PC-3 (cell line): ENCODE data around the gene RNF121. TPM values are rescaled to one million over a fixed set of nuclear protein-coding genes. Genes with fewer than 3 reads are reported as not detected.
A peak's percentile ranks its signal among the peaks of the same experiment; 100 is the strongest.

Experiments
- ATAC-seq: fragments of 200-7000 bp; cut with Tn5 transposase; 2 replicates; pipeline ENCODE4 v1.9.1; 2020; ENCODE audit warnings: mild to moderate bottlenecking, moderate library complexity
- BruUV-seq: library from RNA; stranded (reverse); fragments of 400-500 nt; replicated peaks from 2 replicates; lab custom pipeline; 2021; lab: Mats Ljungman, UMichigan
- CTCF ChIA-PET: fragments of 300-600 bp; sonication (Branson Sonifier 250); formaldehyde crosslinking; loops from one replicate; lab custom pipeline; 2022; ENCODE audit warnings: antibody characterized with exemption; lab: Charles Lee
- POLR2A ChIA-PET: fragments of 300-600 bp; sonication (Branson Sonifier 250); formaldehyde crosslinking; loops from one replicate; lab custom pipeline; 2022; ENCODE audit warnings: antibody characterized with exemption; ENCODE audit not compliant: unreplicated experiment; lab: Charles Lee
- DNase-seq: peaks from one replicate; pipeline ENCODE4 v3.0.0-alpha.2; 2015
- H2AFZ ChIP-seq: fragments of 300-600 bp; sonication (generic); 2 replicates; pipeline ENCODE4 v1.6.0; 2016; ENCODE audit warnings: antibody characterized with exemption, low read length
- H3F3A ChIP-seq: fragments of 300-600 bp; sonication (generic); one replicate; pipeline ENCODE4 v1.6.0; 2017; ENCODE audit warnings: antibody characterized with exemption, low read length, control low read depth, mild to moderate bottlenecking; ENCODE audit not compliant: unreplicated experiment
- H3K27ac ChIP-seq: fragments of 300-600 bp; sonication (generic); 2 replicates; pipeline ENCODE4 v1.5.1; 2016; ENCODE audit warnings: mild to moderate bottlenecking, low read length
- H3K27me3 ChIP-seq: fragments of 300-600 bp; sonication (generic); 2 replicates; pipeline ENCODE4 v1.6.1; 2016; ENCODE audit warnings: low read length, mixed read lengths
- H3K36me3 ChIP-seq: fragments of 300-600 bp; sonication (generic); 2 replicates; pipeline ENCODE4 v1.6.1; 2016; ENCODE audit warnings: low read depth, mixed run types, low read length, mixed read lengths
- H3K4me1 ChIP-seq: fragments of 300-600 bp; sonication (generic); 2 replicates; pipeline ENCODE4 v1.5.1; 2016; ENCODE audit warnings: low read length; ENCODE audit not compliant: insufficient read depth
- H3K4me2 ChIP-seq: fragments of 300-600 bp; sonication (generic); 2 replicates; pipeline ENCODE4 v1.6.0; 2016; ENCODE audit warnings: low read length
- H3K4me3 ChIP-seq: fragments of 300-600 bp; sonication (generic); 2 replicates; pipeline ENCODE4 v1.5.1; 2016; ENCODE audit warnings: mild to moderate bottlenecking, low read length, mixed read lengths
- H3K79me2 ChIP-seq: fragments of 300-600 bp; sonication (generic); 2 replicates; pipeline ENCODE4 v1.6.1; 2017; ENCODE audit warnings: low read length, mixed read lengths
- H3K9ac ChIP-seq: fragments of 300-600 bp; sonication (generic); 2 replicates; pipeline ENCODE4 v1.6.0; 2016; ENCODE audit warnings: mild to moderate bottlenecking, low read length
- H3K9me2 ChIP-seq: fragments of 300-600 bp; sonication (generic); replicated peaks from 2 replicates; pipeline ENCODE4 v1.6.1; 2016; ENCODE audit warnings: mixed run types, low read length, mixed read lengths
- H3K9me3 ChIP-seq: fragments of 300-600 bp; sonication (generic); 2 replicates; pipeline ENCODE4 v1.6.1; 2016; ENCODE audit warnings: low read length, mixed read lengths
- H4K20me1 ChIP-seq: fragments of 300-600 bp; sonication (generic); 2 replicates; pipeline ENCODE4 v1.6.1; 2016; ENCODE audit warnings: low read length, mixed read lengths
- EZH2 ChIP-seq: fragments of 300-600 bp; sonication (generic); IDR thresholded peaks from one replicate; pipeline ENCODE4 v1.6.1; 2017; ENCODE audit warnings: antibody characterized with exemption, mild to moderate bottlenecking, low read length; ENCODE audit not compliant: unreplicated experiment
- EZH2phosphoT487 ChIP-seq: fragments of 300-600 bp; sonication (generic); IDR thresholded peaks from 2 replicates; pipeline ENCODE4 v1.6.1; 2018; ENCODE audit warnings: mild to moderate bottlenecking, antibody characterized with exemption, low read length, borderline replicate concordance
- intact Hi-C: fragments of 100-400 bp; cut with micrococcal nuclease; formaldehyde crosslinking; loops from 2 replicates; pipeline ENCODE4 v1.9.0; 2023
- total RNA-seq: library from RNA; depleted of rRNA; stranded (reverse); fragments of >200 nt; gene quantifications from 2 replicates; pipeline ENCODE4 v1.2.3, GENCODE V29; 2014
- TF ChIP-seq, protein P1 (sequence below): fragments of 300-600 bp; sonication (generic); conservative IDR thresholded peaks from 2 replicates; pipeline ENCODE4 v1.5.1; 2017; ENCODE audit warnings: antibody characterized with exemption, low read depth, mild to moderate bottlenecking, low read length

The RNF121 gene
- total RNA-seq, 1 experiment from 2014 or later: 40.2 TPM

DNA sequence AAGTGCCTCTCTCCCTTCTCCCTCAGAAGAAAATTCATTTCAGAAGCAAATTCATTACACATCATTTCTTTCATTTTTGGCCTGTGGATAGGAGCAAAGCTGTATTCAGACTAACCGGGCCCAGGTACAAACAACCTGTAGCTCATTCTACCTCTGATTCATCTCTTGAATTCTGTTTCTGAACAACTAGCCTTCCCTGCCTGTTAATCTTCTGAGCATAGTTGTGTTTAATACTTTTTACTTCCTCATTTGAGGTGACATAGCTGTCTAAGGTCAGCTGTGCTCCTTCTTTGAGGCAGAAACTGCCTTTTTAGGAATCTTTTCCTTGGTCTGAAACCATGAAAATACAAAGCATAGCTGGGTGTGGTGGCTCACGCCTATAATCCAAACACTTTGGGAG, 57.3 kb downstream of the RNF121 start:
- no TSS peak for BruUV-seq
- TF ChIP-seq EZH2phosphoT487 (no peak), EZH2 (no peak)
- TF ChIP-seq, protein P1, sequence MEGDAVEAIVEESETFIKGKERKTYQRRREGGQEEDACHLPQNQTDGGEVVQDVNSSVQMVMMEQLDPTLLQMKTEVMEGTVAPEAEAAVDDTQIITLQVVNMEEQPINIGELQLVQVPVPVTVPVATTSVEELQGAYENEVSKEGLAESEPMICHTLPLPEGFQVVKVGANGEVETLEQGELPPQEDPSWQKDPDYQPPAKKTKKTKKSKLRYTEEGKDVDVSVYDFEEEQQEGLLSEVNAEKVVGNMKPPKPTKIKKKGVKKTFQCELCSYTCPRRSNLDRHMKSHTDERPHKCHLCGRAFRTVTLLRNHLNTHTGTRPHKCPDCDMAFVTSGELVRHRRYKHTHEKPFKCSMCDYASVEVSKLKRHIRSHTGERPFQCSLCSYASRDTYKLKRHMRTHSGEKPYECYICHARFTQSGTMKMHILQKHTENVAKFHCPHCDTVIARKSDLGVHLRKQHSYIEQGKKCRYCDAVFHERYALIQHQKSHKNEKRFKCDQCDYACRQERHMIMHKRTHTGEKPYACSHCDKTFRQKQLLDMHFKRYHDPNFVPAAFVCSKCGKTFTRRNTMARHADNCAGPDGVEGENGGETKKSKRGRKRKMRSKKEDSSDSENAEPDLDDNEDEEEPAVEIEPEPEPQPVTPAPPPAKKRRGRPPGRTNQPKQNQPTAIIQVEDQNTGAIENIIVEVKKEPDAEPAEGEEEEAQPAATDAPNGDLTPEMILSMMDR: no peak

DNA sequence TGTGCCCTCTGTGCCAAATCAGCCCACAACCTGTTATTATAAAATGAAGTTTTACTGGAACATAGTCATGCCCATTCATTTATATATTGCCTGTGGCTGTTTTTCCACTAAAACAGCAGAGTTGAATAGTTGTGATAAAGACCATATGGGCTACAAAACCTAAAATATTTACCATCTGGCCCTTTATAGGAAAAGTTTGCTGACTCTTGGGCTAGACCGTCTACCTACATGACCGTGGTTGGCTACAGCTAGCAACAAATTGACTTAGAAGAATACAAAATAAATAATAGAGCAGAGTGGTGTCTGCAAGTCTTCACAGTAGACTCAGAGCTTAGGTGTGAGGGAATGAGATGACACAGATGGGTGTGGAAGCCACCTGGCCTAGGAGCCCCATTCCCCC, 58.7 kb downstream of the RNF121 start:
- H3F3A ChIP-seq: no peaks in the 10 kb centered on the region
- H3K79me2 ChIP-seq: no peaks in the 10 kb centered on the region
- H3K4me3 ChIP-seq: no peak overlapping the region
- ChIA-PET POLR2A (interaction anchor here (0.6 kb wide), 1 partner anchor 45 kb away, joined by 6 read pairs; no protein-coding TSS in a partner anchor), CTCF (no interaction called here)
- no peaks in the 10 kb centered on the region for H4K20me1 ChIP-seq
- peaks cover 26% of the 10 kb centered on the region for H3K36me3 ChIP-seq
- H3K4me1 ChIP-seq: no peaks in the 10 kb centered on the region
- H2AFZ ChIP-seq: no peak overlapping the region
- no TSS peak for BruUV-seq
- no peak overlapping the region for H3K9ac ChIP-seq
- H3K9me3 ChIP-seq: no peaks in the 10 kb centered on the region
- intact Hi-C loops: no loop called here
- H3K27me3 ChIP-seq: no peaks in the 10 kb centered on the region
- TF ChIP-seq, protein P1: no peak
- no peak for TF ChIP-seq EZH2
- no peak for TF ChIP-seq EZH2phosphoT487
- peak; percentile 42 for ATAC-seq
- H3K9me2 ChIP-seq: no peaks in the 10 kb centered on the region
- no peak overlapping the region for H3K27ac ChIP-seq
- no peak for DNase-seq
- no peak overlapping the region for H3K4me2 ChIP-seq

More for the DNA sequence above, 57.3 kb downstream of the RNF121 start:
- H3K4me3 ChIP-seq: no peak overlapping the region
- no peaks in the 10 kb centered on the region for H3F3A ChIP-seq
- POLR2A ChIA-PET: no interaction called here
- H3K27me3 ChIP-seq: no peaks in the 10 kb centered on the region
- no peak overlapping the region for H3K9ac ChIP-seq
- ATAC-seq (no peak), DNase-seq (no peak)
- H3K9me2 ChIP-seq: no peaks in the 10 kb centered on the region
- no peak overlapping the region for H3K27ac ChIP-seq
- no peaks in the 10 kb centered on the region for H3K4me1 ChIP-seq
- intact Hi-C loops: no loop called here
- H4K20me1 ChIP-seq: no peaks in the 10 kb centered on the region
- CTCF ChIA-PET: no interaction called here
- no peak overlapping the region for H3K4me2 ChIP-seq
- H3K36me3 ChIP-seq: peaks cover 18% of the 10 kb centered on the region
- no peaks in the 10 kb centered on the region for H3K79me2 ChIP-seq
- no peak overlapping the region for H2AFZ ChIP-seq
- no peaks in the 10 kb centered on the region for H3K9me3 ChIP-seq

DNA sequence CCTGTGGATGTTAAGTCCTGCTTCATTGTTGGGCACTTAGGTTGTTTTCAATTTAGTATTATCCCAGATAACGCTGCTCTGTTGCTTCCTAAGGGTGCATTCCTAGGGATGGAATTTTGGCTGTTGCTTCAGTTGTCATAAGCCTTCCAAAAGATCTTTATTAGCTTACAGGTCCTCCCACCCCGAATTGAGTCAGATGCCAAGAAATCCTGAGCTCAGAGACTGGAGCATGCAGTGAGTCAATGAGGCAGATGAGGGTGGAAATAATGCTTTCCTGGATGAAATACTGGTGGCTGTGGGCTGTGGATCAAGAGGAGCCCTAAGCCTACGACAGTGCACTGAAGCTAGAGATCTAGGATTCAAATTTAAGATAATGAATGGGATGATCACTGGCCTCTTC, 59.2 kb downstream of the RNF121 start:
- DNase-seq (peak; percentile 41), ATAC-seq (peak; percentile 75)
- Histone ChIP-seq H3K27me3 (no peaks in the 10 kb centered on the region), H3K4me2 (no peak overlapping the region), H3K4me3 (no peak overlapping the region), H3K9me2 (no peaks in the 10 kb centered on the region), H2AFZ (no peak overlapping the region), H3K9me3 (no peaks in the 10 kb centered on the region), H3F3A (no peaks in the 10 kb centered on the region), H3K9ac (no peak overlapping the region), H4K20me1 (no peaks in the 10 kb centered on the region), H3K4me1 (no peaks in the 10 kb centered on the region), H3K79me2 (no peaks in the 10 kb centered on the region), H3K27ac (no peak overlapping the region), H3K36me3 (peaks cover 26% of the 10 kb centered on the region)
- intact Hi-C loops: no loop called here
- POLR2A ChIA-PET: interaction anchor here (0.6 kb wide), 1 partner anchor 45 kb away, joined by 6 read pairs; no protein-coding TSS in a partner anchor
- TF ChIP-seq EZH2phosphoT487 (no peak), EZH2 (no peak)
- TF ChIP-seq, protein P1: no peak
- CTCF ChIA-PET: no interaction called here
- BruUV-seq: no TSS peak
